Tongue (tissue), 2 donors: ENCODE data around the gene ERFL. TPM values are rescaled to one million over a fixed set of nuclear protein-coding genes. Genes with fewer than 3 reads are reported as not detected.
"Not testable (repeated sequence)": the region's sequence is repeated elsewhere in the genome, so short reads cannot be mapped to it uniquely, and the experiment has no call there.

Source experiments
- DNase-seq: peaks from one replicate; pipeline ENCODE4 v3.0.0-alpha.2; 2015
- total RNA-seq: library from RNA; depleted of rRNA; stranded (reverse); fragments of >200 nt; gene quantifications from one replicate; pipeline ENCODE4 v1.2.3, GENCODE V29; 2014

ERFL gene
- total RNA-seq, 1 donor from 2014 or later, result not detected

DNA sequence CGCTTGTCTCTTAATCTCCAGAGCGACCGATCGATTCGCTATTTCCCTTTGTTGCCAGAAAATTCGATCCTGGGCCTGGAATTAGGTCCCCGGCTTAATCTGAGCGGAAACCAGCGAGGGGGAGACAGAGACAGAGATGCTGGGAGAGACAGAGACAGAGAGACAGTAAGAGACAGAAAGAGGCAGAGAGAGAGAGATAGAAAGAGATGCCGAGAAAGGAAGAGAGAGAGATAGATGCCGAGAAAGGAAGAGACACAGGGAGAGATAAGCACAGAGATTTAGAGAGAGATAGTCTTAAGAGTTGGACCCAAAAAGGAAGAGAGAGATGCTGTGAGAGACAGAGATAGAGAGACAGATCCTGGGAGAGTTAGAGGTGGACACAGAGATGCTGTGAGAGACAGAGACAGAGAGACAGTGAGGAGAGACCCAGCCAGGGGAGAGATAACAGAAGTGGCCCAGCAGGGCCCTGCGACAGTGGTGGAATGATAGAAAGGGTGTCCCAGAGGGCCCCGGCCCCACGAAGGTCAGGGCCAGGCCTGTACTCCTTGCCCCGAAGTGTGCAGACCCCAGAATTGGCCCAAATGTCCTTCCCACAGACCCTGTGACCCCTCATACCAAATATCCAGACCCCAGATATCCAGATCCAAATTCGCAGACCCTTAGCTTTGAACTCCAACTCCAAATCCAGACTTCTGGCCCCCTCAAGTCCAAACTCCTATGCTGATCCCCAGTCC is 1.3 kb downstream of the ERFL start:
- DNase-seq, result no peak

DNA sequence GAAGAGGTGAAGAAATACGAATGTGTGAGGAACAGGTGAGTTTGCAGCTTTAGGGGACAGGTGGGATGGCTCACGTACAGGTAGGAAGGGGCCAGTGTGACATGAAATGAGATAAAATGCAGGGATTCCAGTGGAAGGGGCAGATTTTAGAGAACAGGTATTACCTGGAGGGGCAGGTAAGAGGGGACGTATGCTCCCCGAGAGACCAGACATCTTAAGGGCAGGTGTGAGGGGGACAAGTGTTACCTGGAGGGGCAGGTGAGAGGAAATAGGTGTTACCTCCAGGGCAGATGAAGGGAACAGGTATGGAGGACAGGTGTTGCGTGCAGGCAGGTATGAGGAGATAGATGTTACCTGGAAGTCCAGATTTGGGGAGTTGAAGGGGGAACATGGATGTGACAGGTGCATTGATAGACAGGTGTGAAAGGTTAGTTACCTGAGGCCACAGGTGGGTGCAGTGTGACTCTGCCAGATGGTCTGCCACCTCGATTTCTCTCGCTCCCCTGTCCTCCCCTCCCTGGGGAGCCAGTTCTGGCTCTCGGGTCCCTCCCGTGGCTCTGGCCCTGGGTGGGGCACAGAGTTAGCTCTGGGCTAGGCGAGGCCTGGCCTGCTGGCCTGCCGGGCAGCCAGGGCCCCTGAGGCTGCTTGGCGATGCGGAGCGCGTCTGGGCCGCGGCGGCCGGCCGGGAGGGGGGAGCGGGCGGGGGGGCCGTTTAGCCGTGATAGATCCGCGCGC is 2.1 kb downstream of the ERFL start:
- no peak for DNase-seq

GRCh38 chr19:41925208-41926003 is 2.8 kb downstream of the ERFL start:
- DNase-seq, result no peak

DNA sequence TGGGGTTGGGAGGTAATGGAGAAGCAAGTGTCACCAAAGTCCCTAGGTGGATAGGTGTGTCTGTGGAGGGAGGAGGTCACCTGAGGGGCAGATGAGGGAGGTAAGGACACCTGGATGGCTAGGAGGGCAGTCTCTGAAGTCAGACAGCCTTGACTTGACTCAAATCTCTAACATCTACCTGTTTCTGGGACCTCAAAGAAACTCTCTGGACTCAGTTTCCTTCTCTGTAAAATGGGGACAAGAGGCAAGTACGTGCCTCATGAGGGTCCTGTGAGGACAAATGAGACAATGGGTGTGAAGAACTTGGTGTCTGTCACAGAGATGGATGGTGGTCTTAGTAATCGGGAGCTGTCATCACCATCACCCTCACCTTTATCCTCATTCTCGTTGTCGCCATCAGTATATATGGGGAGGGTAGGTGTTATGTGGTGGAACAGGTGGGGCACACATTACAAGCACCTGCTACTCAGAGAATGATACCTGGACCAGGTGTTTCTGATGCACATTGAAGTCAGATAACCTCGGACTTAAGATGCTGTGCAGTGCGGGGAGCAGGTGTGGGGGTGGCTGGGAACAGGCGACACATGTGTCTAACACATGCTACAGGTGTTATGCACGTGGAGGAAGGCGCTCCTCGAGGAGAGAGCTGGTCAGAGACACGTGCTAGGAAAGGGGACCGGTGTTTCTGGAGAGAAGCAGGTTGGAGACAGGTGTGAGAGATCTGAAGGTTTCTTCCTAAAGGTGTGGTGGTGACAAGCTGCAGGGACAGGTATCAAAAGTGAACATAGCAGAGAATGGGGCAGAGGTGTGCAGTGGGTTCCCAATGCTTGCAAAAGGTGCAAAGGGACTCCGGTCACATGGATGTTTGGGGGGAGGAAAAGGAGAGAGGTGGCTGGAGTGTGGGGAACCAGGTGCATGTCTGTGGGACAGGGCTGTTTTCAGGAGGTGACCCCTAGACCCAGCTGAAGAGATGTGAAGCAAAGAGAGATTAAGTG is 3.8 kb downstream of the ERFL start:
- DNase-seq, result no peak

DNA sequence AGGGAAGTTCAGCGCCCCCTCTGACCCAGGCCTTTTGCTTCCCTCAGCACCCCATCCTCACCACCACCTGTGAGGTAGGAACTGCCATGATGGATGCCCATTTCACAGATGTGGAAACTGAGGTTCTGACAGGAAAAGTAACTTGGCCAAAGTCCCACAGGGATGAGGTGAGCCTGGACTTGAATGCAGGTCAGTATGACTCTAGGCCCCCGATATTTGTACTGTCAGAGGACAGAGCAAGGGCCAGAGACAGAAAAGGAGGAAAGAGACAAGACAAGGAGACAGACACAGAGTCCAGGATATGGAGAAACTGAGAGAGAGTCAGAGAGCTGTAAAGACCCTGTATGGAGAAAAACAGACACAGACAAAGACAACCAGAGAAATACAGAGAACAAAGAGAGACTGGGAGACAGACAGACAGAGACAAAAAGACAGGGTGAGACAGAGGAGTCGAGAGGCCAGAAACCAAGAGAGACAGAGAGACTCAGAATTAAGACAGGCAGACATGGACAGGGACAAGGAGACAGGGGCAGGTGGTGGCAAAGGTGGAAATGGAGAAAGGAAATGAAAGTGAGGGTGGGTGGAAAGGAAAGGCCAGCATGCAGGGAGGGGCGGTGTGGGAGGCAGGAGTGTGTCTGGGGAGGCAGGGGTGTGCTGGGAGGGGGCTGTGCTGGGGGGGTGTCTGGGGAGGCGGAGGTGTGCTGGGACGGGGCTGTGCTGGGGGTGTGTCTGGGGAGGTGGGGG is 5.0 kb downstream of the ERFL start:
- DNase-seq, result no peak

- DNase-seq, result no peak
Observed at GRCh38 chr19:41922585-41922984, 5.7 kb downstream of the ERFL start.

- no peak for DNase-seq
Observed at GRCh38 chr19:41921577-41922576, 6.4 kb downstream of the ERFL start.

GRCh38 chr19:41920882-41921576 is 7.2 kb downstream of the ERFL start:
- no peak for DNase-seq

DNA sequence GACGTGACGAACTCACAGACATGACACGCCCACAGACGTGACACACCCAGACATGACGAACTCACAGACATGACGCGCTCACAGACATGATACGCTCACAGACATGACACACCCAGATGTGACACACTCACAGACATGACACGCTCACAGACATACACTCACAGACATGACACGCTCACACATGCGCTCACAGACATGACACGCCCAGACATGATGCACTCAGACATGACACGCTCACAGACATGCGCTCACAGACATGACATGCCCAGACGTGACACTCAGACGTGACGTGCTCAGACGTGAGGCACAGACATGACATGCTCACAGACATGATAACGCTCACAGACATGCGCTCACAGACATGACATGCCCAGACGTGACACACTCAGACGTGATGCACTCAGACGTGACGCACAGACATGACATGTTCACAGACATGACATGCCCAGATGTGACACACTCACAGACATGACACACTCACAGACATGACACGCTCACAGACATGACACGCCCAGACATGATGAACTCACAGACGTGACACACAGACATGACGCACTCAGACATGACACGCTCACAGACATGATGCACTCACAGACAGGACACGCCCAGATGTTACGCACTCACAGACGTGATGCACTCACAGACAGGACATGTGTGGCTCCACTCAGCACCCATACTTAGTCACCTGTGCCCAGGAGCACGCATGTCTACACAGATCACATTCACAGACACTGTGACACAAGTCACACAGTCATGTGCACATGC is 8.1 kb downstream of the ERFL start:
- no peak for DNase-seq

DNA sequence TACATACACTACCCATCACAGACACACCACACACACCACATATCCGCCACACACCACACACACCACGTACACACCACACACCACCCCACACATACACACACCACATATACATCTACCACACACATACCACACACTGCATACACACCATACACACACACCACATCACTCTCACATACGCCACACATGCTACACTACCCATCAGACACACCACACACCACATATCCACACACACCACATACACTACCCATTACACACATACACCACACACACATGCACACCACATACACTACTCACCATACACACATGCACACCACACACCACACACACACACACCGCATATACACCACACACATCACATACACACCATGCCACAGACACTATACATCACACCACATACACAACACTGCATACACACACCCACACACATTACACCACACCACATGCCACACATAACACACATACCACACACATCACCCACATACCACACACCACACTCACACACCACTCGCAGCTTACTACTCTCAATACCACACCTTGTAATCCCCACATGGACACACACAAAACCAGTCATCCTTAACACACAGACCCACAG is 9.5 kb downstream of the ERFL start:
- no peak for DNase-seq

DNA sequence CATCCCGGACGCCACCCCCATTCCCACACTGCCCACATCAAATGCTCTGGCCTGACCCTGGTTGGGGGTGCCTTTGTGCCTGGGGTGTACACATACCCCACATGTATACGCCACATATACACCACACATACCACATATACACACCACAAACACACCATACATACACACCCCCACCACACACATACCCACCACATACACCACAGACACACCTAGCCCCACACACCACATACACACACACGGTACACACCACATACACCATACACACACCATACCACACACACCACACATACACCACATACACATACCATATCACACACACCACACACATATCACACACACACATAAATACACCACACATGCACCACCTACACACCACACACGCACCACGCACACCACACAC is 10.2 kb downstream of the ERFL start:
- no peak for DNase-seq

DNA sequence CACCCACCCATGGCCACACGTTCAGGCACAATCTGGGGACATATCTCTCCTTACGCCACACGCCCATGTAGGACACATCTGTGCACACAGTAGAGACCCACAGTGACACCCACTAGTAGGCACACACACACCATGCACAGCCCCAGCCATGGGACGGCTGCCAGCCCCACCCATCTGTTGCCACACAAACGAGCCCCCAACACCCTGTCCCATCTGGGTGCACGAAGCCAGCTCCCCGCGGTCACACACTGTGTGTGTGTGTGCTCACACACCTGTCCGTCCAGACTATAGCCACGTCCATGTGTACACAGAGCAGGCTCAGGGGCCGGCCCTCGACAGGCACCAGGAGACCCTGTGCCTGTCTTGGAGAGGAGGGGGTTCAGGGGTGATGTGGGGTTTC is 10.6 kb downstream of the ERFL start:
- DNase-seq, result no peak

DNA sequence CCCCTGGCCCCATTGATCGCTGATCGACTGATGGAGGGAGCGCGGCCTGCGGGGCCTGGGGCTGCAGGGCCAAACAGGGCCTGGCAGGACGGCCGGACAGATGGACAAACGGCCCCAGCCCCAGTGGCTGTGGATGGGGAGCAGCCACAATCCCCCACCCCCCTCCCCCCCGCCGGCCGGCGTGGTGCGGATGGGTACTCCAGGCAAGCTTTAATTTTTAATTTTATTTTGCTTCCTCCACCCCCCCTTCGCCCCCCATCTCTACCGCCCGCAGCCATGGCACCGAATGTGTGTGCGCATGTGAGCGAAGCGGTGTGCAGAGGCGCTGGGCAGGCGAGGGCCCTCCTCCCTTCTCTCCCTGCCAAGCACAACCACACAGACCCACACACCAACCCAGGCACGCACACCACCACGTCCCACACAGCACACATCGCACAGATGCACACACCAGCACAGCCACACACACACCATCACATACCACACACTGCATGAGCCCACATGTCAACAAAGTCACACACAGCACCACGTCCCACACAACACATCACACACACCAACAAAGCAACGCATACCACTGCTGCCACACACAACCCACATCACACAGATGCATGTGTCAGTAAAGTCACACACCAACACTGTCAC is 12.4 kb downstream of the ERFL start:
- no peak for DNase-seq

DNA sequence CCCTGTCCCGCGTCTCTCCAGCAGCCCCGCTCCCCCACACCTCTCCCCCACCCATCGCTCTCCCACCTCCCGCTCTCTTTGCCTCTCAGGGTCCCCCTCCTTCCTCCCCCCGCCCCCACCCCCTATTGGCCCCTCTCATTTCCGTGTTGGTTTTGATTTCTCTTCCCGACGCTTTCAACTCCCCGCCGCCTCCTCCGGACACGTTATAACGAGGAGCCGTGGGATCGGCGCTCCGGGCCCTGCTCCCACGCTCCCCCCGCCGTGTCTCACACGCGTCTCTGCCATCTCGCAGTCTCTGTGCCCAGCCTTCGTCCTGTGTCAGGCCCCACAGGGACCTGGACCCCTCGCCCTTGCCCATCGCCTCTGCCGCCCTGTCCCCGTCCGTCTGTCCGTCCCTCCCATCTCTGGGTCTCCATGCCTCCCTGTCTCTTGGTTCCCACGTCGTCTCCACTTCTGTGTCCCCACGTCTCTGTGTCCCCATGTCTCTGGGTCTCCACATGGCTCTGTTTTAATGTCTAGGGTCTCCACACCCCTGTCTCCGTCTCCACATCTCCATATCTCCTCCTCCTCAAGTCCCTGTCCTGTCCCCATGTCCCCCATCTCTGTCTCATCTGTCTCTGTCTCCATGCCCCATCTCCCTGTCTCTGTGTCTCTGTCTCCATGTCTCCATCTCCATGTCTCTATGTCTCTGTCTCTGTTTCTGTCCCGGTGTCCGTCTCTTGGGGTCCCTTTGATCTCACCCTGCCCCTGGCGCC is 13.1 kb downstream of the ERFL start:
- no peak for DNase-seq

GRCh38 chr19:41914424-41914834 is 13.8 kb downstream of the ERFL start:
- DNase-seq, result not testable (repeated sequence)
